HG03108 (cell line): Measurements from ENCODE around the gene MLH3.
"Not testable (repeated sequence)": the region's sequence is repeated elsewhere in the genome, so short reads cannot be mapped to it uniquely, and the experiment has no call there.

ENCODE experiments used
- ATAC-seq: cut with Tn5 transposase; IDR thresholded peaks from one replicate; pipeline ENCODE4 v1.9.1; 2021; ENCODE audit warnings: moderate library complexity; ENCODE audit not compliant: unreplicated experiment

MLH3 gene

DNA sequence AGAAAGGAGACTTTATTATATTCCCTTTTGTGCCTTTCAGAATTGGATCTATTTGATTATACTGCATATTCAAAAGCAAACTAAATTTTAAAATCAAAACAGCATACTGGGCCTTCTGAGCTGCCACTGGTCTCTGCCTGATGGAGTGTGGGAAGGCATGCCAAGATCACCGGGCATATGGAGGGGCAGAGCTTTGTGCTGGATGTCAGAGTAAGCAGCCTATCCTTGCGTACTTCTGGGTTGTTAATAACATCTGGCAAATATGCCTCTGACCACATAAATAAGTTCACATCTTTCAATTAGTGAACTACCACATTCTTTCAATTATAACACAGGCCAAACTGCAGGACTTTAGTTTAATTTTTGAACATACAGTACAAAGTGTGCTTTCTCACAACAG is 18.3 kb downstream of the MLH3 start:
- no peak for ATAC-seq

- ATAC-seq, result no peak
Measured at GRCh38 chr14:75030147-75030546, 21.1 kb downstream of the MLH3 start.

DNA sequence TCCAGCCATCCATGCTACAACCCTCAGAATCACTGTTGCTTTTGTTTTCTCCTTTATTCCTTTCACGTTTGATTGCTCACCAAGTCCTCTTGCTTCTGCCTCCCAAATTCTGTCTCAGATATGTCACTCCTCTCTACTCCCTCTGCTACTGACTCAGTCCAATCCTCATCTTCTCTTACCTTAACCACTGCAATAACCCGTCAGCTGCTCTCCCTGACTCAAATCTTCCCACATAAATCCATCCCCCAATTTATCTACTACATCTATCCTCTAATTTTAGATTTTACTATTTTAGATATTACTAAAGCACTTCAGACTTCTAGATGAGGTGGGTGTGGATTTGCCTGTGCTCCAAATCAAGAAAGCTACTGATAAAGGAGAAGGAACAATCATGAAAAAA is 25.4 kb downstream of the MLH3 start:
- ATAC-seq, result no peak

GRCh38 chr14:75025082-75025481 is 26.2 kb downstream of the MLH3 start:
- no peak for ATAC-seq

GRCh38 chr14:75023108-75023507 is 28.2 kb downstream of the MLH3 start:
- no peak for ATAC-seq

DNA sequence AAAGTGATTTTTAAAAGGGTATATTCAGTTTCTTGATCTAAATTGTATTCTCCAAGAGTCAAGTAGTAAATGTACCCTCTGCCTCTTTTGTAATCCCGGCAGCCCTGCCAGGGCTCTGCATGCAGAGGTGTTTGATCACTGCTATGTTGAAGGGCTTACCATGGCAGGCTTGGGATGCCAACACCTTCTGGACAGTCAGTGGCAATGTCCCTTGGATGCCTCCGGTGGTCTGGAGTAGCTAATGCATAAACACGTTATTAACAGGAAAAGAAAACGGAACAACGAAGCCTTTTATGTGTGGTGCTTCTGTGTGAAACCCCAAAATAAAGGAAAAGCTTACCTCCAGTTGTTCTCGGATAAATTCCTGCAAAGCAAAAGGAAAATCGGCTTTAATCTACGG is 28.6 kb downstream of the MLH3 start:
- no peak for ATAC-seq

- no peak for ATAC-seq
Measured at GRCh38 chr14:75018694-75019093, 32.6 kb downstream of the MLH3 start.

GRCh38 chr14:75016815-75017214 is 34.5 kb downstream of the MLH3 start:
- no peak for ATAC-seq

DNA sequence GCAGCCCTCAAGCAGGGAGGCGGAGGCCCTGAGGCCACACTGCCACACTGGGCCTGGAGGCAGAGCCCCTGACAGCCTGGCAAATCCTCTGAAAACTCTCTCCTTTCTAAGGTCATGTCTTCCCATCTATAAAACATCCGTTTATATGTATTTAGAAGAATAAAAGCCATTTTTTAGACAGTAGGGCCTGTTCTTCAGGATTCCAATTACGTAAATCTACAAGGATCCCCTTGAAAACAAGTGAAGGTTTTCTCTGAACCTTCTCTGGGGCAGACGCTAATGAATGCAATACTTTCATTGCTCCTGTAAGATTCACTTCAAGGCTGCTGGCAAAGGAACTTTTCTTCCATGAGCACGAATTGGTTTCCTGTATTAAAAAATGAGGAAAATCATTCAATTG is 35.8 kb downstream of the MLH3 start:
- no peak for ATAC-seq

DNA sequence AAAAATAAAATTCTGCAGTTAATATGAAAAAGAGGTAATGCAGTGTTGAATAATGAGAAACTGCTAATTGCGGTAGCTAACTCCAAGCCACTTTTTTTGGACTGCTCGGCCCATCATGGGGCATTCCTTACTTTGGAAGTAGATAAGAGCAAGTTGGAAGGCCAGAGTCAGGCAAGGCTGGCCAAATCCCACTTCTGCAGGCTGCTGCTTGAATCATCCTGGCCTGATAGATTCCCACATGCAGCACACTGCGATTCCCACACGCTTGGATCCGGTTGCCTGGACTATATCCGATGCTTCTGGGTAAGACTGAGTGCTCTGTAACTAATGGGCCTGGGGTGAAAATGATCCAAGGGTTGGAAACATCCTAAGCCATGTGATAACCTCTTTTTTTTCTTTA is 38.0 kb downstream of the MLH3 start:
- ATAC-seq, result no peak

GRCh38 chr14:75011356-75011994 is 39.8 kb downstream of the MLH3 start:
- no peak for ATAC-seq

DNA sequence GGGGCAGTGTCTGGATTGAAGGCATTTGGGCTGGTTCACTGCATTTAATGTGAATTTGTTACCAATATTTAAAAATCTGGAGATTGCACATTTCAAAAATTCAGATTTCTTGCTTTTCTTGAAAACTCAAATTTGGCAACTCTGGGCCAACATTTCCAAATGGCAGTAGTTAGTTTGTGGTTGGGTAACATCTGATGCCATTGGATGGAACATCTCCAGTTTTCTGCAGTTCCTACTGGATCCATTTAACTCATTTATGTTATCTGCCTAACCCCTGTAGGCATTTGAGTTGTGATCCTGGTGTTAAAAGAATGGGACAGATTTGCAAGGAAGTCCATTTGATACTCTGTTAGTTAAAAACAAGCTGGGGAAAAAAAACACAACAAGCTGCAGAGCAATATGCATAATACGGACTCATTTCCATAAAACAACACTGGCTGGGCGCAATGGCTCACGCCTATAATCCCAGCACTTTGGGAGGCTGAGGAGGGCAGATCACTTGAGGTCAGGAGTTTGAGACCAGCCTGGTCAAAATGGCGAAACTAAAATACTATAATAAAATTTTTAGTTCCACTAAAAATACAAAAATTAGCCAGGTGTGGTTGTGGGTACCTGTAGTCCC is 40.7 kb downstream of the MLH3 start:
- no peak for ATAC-seq

DNA sequence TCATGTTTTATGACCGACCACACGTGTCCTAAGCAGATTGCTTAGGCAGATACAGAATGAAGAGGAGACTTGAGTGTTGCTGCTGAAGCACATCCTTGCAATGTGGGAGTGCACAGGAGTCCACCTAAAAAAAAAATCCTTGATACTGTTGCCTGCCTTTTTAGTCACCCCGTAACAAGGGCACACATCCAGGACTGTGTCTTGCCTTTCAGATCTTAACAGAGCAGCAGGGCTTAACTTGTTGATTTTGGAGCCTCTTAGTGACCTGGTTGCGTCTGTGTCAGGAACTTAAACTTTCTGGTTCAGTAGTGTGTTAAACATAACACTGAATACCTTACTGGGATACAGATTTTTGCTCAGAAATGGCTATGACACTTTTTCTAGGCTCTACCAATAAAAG is 42.1 kb downstream of the MLH3 start:
- ATAC-seq, result no peak

DNA sequence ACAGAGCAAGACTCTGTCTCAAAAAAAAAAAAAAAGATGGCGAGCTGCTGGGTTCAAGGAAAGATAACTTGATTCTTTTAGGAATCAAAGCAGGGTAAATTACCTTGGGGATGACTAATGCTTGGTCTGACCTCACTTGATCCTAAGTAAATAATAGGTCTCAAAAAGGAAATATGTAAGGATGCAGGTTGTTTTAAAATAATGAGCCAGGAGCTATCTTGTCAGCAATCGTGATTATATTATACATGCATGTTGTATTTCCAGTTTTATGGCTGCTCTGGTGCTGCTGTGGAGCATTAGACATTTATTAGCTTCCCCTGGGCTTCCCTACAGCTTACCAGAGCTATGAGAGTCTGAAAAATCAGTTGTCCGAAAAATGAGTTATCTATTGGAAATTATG is 45.9 kb downstream of the MLH3 start:
- ATAC-seq, result no peak

DNA sequence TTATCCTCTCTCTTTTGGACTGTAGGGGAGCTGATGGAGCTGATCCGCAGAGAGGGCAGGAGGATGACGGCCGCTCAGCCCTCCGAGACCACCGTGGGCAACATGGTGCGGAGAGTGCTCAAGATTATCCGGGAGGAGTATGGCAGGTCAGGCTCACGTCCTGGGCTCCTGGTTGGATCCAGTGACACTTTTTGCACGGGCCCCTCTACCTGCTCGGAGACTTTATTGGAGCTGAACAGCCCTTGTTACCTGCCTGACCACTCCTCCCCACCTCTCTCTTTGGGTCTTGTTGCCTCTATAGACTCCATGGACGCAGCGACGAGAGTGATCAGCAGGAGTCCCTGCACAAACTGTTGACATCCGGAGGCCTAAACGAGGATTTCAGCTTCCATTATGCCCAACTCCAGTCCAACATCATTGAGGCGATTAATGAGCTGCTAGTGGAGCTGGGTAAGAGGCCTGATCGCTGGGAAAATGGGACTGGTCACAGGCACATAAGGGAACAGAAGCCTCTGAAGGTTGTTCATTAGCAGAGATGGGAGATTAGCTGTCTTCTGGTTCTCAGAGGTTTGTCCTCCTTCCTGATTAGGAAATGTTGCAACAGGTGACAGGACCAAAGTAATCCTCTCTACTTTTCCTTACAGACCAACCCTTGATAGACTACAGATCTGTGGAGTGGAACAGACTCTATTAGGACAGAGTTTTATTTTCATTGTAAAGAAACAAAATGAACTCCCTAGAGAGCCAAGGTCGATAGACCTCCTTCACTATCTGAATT is 47.8 kb downstream of the MLH3 start:
- no peak for ATAC-seq

- ATAC-seq, result peak; percentile 96
Measured at GRCh38 chr14:75002392-75003249, 48.6 kb downstream of the MLH3 start, which contains the start of gene EIF2B2. Gene EIF2B2 (plus strand): TSS chr14:75002921. CDS start chr14:75002991, 70 bp downstream.

- no peak for ATAC-seq
Measured at GRCh38 chr14:75001899-75002298, 49.4 kb downstream of the MLH3 start.

DNA sequence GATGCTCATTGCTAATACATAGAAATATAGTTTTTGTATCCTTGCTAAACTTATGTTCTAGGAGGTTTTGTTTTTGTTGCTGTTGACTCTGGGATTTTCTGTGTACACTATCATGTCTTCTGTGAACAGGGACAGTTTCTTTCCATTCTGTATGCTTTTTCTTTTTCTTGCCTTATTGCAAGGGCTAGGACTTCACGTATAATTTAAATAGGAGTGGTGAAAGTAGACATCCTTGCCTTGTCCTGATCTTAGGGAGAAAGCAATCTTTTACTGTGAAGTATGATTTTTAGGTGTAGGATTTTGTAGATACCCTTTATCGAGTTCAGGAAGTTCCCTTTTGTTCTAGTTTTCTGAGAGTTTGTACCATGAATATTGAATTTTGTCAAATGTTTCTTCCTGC is 50.0 kb downstream of the MLH3 start:
- no peak for ATAC-seq

DNA sequence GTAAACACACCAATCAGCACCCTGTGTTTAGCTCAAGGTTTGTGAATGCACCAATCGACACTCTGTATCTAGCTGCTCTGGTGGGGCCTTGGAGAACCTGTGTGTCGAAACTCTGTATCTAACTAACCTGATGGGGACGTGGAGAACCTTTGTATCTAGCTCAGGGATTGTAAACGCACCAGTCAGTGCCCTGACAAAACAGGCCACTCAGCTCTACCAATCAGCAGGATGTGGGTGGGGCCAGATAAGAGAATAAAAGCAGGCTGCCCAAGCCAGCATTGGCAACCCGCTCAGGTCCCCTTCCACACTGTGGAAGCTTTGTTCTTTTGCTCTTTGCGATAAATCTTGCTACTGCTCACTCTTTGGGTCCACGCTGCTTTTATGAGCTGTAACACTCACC is 55.5 kb downstream of the MLH3 start:
- not testable (repeated sequence) for ATAC-seq

GRCh38 chr14:74994182-74994581 is 57.1 kb downstream of the MLH3 start:
- not testable (repeated sequence) for ATAC-seq

- ATAC-seq, result no peak
Measured at GRCh38 chr14:74988993-74989392, 62.3 kb downstream of the MLH3 start.
